Measurements from ENCODE around the gene CDNF. TPM values are rescaled to one million over a fixed set of nuclear protein-coding genes. Genes with fewer than 3 reads are reported as not detected.
A peak's percentile ranks its signal among the peaks of the same experiment; 100 is the strongest.

The CDNF gene
- total RNA-seq, 1 experiment from 2014 or later, result 0.39 TPM

DNA sequence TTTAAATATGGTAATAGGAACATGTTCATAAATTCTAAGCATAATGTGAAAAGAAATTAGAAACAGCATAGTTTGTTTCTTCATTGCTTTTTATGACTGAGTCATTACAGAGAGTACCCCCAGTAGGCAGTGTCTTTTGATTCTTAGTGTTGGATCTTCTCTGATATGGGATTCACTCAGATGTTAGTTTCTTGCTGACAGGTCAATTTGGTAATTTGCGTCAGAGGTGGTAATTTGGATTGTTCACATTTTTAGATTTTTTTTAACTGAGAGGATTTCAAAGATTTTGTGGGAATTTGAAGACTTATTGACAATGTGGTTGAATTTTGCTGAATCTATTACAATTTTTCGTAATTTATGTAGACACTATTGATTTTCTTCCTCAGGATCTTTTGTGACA lies 2.3 kb upstream of the CDNF start:
- TF ChIP-seq, protein P1, sequence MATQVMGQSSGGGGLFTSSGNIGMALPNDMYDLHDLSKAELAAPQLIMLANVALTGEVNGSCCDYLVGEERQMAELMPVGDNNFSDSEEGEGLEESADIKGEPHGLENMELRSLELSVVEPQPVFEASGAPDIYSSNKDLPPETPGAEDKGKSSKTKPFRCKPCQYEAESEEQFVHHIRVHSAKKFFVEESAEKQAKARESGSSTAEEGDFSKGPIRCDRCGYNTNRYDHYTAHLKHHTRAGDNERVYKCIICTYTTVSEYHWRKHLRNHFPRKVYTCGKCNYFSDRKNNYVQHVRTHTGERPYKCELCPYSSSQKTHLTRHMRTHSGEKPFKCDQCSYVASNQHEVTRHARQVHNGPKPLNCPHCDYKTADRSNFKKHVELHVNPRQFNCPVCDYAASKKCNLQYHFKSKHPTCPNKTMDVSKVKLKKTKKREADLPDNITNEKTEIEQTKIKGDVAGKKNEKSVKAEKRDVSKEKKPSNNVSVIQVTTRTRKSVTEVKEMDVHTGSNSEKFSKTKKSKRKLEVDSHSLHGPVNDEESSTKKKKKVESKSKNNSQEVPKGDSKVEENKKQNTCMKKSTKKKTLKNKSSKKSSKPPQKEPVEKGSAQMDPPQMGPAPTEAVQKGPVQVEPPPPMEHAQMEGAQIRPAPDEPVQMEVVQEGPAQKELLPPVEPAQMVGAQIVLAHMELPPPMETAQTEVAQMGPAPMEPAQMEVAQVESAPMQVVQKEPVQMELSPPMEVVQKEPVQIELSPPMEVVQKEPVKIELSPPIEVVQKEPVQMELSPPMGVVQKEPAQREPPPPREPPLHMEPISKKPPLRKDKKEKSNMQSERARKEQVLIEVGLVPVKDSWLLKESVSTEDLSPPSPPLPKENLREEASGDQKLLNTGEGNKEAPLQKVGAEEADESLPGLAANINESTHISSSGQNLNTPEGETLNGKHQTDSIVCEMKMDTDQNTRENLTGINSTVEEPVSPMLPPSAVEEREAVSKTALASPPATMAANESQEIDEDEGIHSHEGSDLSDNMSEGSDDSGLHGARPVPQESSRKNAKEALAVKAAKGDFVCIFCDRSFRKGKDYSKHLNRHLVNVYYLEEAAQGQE (IDR thresholded peaks at IDR 0.05; ENCODE audit: insufficient read depth in 1 of 2, low read depth in 2 of 2, low read length in 1 of 2), result no peak
- TF ChIP-seq, protein P2, sequence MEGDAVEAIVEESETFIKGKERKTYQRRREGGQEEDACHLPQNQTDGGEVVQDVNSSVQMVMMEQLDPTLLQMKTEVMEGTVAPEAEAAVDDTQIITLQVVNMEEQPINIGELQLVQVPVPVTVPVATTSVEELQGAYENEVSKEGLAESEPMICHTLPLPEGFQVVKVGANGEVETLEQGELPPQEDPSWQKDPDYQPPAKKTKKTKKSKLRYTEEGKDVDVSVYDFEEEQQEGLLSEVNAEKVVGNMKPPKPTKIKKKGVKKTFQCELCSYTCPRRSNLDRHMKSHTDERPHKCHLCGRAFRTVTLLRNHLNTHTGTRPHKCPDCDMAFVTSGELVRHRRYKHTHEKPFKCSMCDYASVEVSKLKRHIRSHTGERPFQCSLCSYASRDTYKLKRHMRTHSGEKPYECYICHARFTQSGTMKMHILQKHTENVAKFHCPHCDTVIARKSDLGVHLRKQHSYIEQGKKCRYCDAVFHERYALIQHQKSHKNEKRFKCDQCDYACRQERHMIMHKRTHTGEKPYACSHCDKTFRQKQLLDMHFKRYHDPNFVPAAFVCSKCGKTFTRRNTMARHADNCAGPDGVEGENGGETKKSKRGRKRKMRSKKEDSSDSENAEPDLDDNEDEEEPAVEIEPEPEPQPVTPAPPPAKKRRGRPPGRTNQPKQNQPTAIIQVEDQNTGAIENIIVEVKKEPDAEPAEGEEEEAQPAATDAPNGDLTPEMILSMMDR (IDR thresholded peaks at IDR 0.05), result no peak
- TF ChIP-seq TCF7L2 (IDR thresholded peaks at IDR 0.05; ENCODE audit: low read depth, low read length), result no peak
- TF ChIP-seq POLR2AphosphoS5 (IDR thresholded peaks at IDR 0.05; ENCODE audit: low read depth, low read length), result no peak
- no peak for TF ChIP-seq SIN3A (IDR thresholded peaks at IDR 0.05; ENCODE audit: borderline replicate concordance, insufficient read depth, low read depth, low read length)
- CTCF ChIA-PET, result no interaction called here
- no TSS peak for BruUV-seq (replicated peaks)

GRCh38 chr10:14839305-14839695 lies 1.5 kb upstream of the CDNF start:
- H3K27me3 ChIP-seq (ENCODE audit: control insufficient read depth, insufficient read depth, low read length), result no peaks in the 10 kb centered on the region
- H3K36me3 ChIP-seq (ENCODE audit: control insufficient read depth, insufficient read depth, low read length), result peaks cover 31% of the 10 kb centered on the region
- TF ChIP-seq POLR2AphosphoS5 (IDR thresholded peaks at IDR 0.05; ENCODE audit: low read depth, low read length), result no peak
- TF ChIP-seq TCF7L2 (IDR thresholded peaks at IDR 0.05; ENCODE audit: low read depth, low read length), result no peak
- TF ChIP-seq SIN3A (IDR thresholded peaks at IDR 0.05; ENCODE audit: borderline replicate concordance, insufficient read depth, low read depth, low read length), result no peak
- TF ChIP-seq, protein P1 (IDR thresholded peaks at IDR 0.05; ENCODE audit: insufficient read depth in 1 of 2, low read depth in 2 of 2, low read length in 1 of 2), result no peak
- TF ChIP-seq, protein P2 (IDR thresholded peaks at IDR 0.05), result no peak
- DNase-seq (ENCODE audit: low read depth, low spot score), result no peak
- no peaks in the 10 kb centered on the region; the same call in 1 of the 2 replicates for H3K4me1 ChIP-seq (ENCODE audit: control insufficient read depth, insufficient read depth, low read length)
- ChIA-PET POLR2A (no interaction called here), CTCF (no interaction called here)
- no peaks in the 10 kb centered on the region for H3K9me3 ChIP-seq (ENCODE audit: control insufficient read depth, insufficient read depth, low read depth, low read length)
- intact Hi-C loops (cut with micrococcal nuclease; ENCODE audit: unreplicated experiment), result no loop called here
- BruUV-seq (replicated peaks), result no TSS peak
- no peak for ATAC-seq
- peak overlapping the region; percentile 86 for H3K27ac ChIP-seq (ENCODE audit: low read length)
- peak overlapping the region; percentile 79 to 94 for H3K4me3 ChIP-seq (ENCODE audit: low read depth in 2 of 2, low read length in 2 of 2)
- in situ Hi-C loops (cut with HindIII; ENCODE audit: low pct_unique_long_range_greater_than_20kb, low sequenced_read_pairs), result no loop called here

More for the DNA sequence above, 2.3 kb upstream of the CDNF start:
- Histone ChIP-seq H3K27ac (ENCODE audit: low read length) (no peak overlapping the region), H3K4me3 (ENCODE audit: low read depth in 2 of 2, low read length in 2 of 2) (no peak overlapping the region), H3K36me3 (ENCODE audit: control insufficient read depth, insufficient read depth, low read length) (peaks cover 31% of the 10 kb centered on the region), H3K9me3 (ENCODE audit: control insufficient read depth, insufficient read depth, low read depth, low read length) (no peaks in the 10 kb centered on the region), H3K4me1 (ENCODE audit: control insufficient read depth, insufficient read depth, low read length) (no peaks in the 10 kb centered on the region; the same call in 1 of the 2 replicates), H3K27me3 (ENCODE audit: control insufficient read depth, insufficient read depth, low read length) (no peaks in the 10 kb centered on the region)
- DNase-seq (ENCODE audit: low read depth, low spot score), result no peak
- in situ Hi-C loops (cut with HindIII; ENCODE audit: low pct_unique_long_range_greater_than_20kb, low sequenced_read_pairs) (no loop called here), intact Hi-C loops (cut with micrococcal nuclease; ENCODE audit: unreplicated experiment) (no loop called here)
- ATAC-seq, result no peak
- POLR2A ChIA-PET, result no interaction called here
